Prostate gland (tissue), 2 donors: ENCODE measurements around the gene KAZN.

Experiments
- POLR2A ChIP-seq: fragments of 450-650 bp; IDR thresholded peaks from one replicate; pipeline ENCODE4 v1.6.1; 2016; ENCODE audit warnings: antibody characterized with exemption, mild to moderate bottlenecking
- TF ChIP-seq, protein P1 (sequence below), 4 experiments: fragments of 200-600 bp in 2 of 4; fragments of 450-650 bp in 2 of 4; sonication (generic) in 2 of 4; IDR thresholded peaks; 1 replicate in 3 of 4; 2 replicates in 1 of 4; pipeline ENCODE4 v1.5.1; 2016 to 2019; ENCODE audit warnings: antibody characterized with exemption in 4 of 4, mild to moderate bottlenecking in 2 of 4, moderate library complexity in 2 of 4

DNA sequence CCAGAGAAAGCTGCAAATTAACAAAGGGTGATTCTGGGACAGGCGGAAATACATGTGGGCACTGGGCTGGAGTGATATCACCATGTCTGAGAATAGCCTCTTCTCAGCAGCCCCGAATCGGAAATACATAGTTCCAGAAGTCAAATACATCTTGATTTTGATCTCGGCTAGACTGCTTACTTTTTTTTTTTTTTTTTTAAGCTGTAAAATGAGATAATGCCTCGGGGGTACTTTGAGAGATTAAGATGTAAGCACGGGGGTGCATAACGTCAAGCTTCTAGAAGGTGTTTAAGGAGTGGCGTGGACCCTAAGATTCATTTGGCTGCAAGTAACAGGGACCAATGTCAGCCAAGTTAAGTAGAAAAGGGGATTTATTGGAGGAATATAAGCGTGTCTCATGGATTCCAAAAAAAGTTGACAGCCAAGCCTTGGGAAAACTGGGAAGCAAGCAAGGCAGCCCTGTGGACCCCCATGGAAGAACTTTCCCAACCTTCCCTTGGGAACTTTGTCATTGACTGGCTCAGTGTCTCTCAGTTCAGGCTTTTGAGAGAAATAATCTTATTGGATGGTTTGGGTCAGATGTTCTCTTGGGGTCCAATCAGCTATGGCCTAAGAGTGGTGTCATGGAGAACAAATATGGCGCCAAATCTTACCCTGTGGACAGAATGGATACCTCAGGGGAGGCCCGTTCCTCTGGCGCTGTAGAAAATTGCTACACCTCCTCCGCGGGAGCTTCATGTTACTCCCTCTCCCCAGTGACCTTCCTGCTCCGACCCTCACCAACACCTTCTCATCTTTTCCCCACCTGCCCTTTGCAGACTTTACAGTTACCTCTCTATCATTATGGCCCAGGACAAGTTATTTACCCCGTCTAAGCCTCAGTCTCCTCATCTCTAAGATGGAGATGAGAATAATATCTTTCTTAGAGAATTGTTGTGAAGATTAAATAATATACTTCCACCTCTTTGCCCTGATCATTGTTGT lies 186.6 kb downstream of the KAZN start:
- TF ChIP-seq, protein P1, sequence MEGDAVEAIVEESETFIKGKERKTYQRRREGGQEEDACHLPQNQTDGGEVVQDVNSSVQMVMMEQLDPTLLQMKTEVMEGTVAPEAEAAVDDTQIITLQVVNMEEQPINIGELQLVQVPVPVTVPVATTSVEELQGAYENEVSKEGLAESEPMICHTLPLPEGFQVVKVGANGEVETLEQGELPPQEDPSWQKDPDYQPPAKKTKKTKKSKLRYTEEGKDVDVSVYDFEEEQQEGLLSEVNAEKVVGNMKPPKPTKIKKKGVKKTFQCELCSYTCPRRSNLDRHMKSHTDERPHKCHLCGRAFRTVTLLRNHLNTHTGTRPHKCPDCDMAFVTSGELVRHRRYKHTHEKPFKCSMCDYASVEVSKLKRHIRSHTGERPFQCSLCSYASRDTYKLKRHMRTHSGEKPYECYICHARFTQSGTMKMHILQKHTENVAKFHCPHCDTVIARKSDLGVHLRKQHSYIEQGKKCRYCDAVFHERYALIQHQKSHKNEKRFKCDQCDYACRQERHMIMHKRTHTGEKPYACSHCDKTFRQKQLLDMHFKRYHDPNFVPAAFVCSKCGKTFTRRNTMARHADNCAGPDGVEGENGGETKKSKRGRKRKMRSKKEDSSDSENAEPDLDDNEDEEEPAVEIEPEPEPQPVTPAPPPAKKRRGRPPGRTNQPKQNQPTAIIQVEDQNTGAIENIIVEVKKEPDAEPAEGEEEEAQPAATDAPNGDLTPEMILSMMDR (IDR thresholded peaks at IDR 0.05): no peak
- TF ChIP-seq POLR2A: no peak
